H1 (cell line): ENCODE results near the gene NHP2. TPM values are rescaled to one million over a fixed set of nuclear protein-coding genes. Genes with fewer than 3 reads are reported as not detected.

Source experiments
- CTCF ChIA-PET: fragments of 300-600 bp; sonication (Branson Sonifier 250); formaldehyde crosslinking; loops from one replicate; lab custom pipeline; 2021; ENCODE audit not compliant: partially characterized antibody; lab: Charles Lee
- POLR2A ChIA-PET: fragments of 300-600 bp; sonication (Branson Sonifier 250); formaldehyde crosslinking; loops from one replicate; lab custom pipeline; 2021; ENCODE audit warnings: inconsistent platforms; ENCODE audit not compliant: partially characterized antibody; lab: Charles Lee
- DNase-seq, 2 experiments: peaks; one replicate each; pipeline versions ENCODE4 v3.0.0 to v3.0.0-alpha.2; 2010 to 2022; ENCODE audit warnings: low spot score in 2 of 2, low read depth in 1 of 2, mixed read lengths in 1 of 2
- FAIRE-seq: peaks from 2 replicates; lab custom pipeline; 2011; peaks lifted over from hg19 to GRCh38; lab: Jason Lieb, UNC
- H2AFZ ChIP-seq: 2 replicates; pipeline ENCODE4 v1.8.1; 2012; ENCODE audit warnings: low read length, inconsistent platforms
- H2AK5ac ChIP-seq: 2 replicates; pipeline ENCODE4 v1.6.1; 2013; ENCODE audit warnings: low read depth, low read length
- H2BK120ac ChIP-seq: replicated peaks from 2 replicates; pipeline ENCODE3; 2013; ENCODE audit warnings: low read depth, low read length, inconsistent platforms
- H2BK12ac ChIP-seq: 2 replicates; pipeline ENCODE4 v1.6.1; 2013; ENCODE audit warnings: low read depth, low read length
- H2BK15ac ChIP-seq: 2 replicates; pipeline ENCODE4 v1.6.1; 2013; ENCODE audit warnings: low read length
- H2BK20ac ChIP-seq: 2 replicates; pipeline ENCODE4 v1.6.1; 2013; ENCODE audit warnings: low read length
- H2BK5ac ChIP-seq: 2 replicates; pipeline ENCODE4 v1.6.1; 2013; ENCODE audit warnings: low read depth, low read length
- H3K14ac ChIP-seq: 2 replicates; pipeline ENCODE4 v1.6.1; 2013; ENCODE audit warnings: inconsistent platforms; ENCODE audit not compliant: insufficient read length
- H3K18ac ChIP-seq: 2 replicates; pipeline ENCODE4 v1.6.1; 2013; ENCODE audit warnings: low read length; ENCODE audit errors: extremely low read depth
- H3K23ac ChIP-seq: 2 replicates; pipeline ENCODE4 v1.6.1; 2013; ENCODE audit warnings: inconsistent platforms; ENCODE audit not compliant: insufficient read length
- H3K23me2 ChIP-seq: 2 replicates; pipeline ENCODE4 v1.6.1; 2013; ENCODE audit warnings: low read depth, low read length
- H3K27ac ChIP-seq: 2 replicates; pipeline ENCODE4 v1.6.1; 2011; ENCODE audit warnings: low read depth, low read length, inconsistent platforms
- H3K27me3 ChIP-seq, 4 experiments: replicated peaks in 1 of 4; 1 replicate in 1 of 4; 2 replicates in 3 of 4; pipeline versions ENCODE4 v1.6.1 to v1.8.1; 2011 to 2013; ENCODE audit warnings: low read length in 3 of 4, mild to moderate bottlenecking in 3 of 4, inconsistent platforms in 2 of 4, mixed read lengths in 2 of 4, moderate library complexity in 1 of 4; ENCODE audit not compliant: control insufficient read depth in 3 of 4, insufficient read depth in 3 of 4; ENCODE audit errors: extremely low read depth in 1 of 4
- H3K36me3 ChIP-seq, 4 experiments: 2 replicates each; pipeline versions ENCODE4 v1.6.1 to v1.8.1; 2011 to 2013; ENCODE audit warnings: mild to moderate bottlenecking in 4 of 4, low read length in 3 of 4, moderate library complexity in 2 of 4, control low read depth in 1 of 4, inconsistent platforms in 1 of 4; ENCODE audit not compliant: insufficient read depth in 4 of 4, control insufficient read depth in 2 of 4
- H3K4ac ChIP-seq: replicated peaks from 2 replicates; pipeline ENCODE3; 2013; ENCODE audit warnings: low read length, low read depth, mixed read lengths, inconsistent platforms; ENCODE audit not compliant: insufficient read length
- H3K4me1 ChIP-seq, 4 experiments: replicated peaks in 1 of 4; 1 replicate in 1 of 4; 2 replicates in 3 of 4; pipeline versions ENCODE4 v1.6.1 to v1.8.1; 2011 to 2013; ENCODE audit warnings: low read length in 3 of 4, inconsistent platforms in 2 of 4, mixed read lengths in 1 of 4; ENCODE audit not compliant: insufficient read depth in 4 of 4, control insufficient read depth in 3 of 4
- H3K4me2 ChIP-seq, 2 experiments: 2 replicates each; pipeline versions ENCODE4 v1.6.1 to v1.8.1; 2011 to 2013; ENCODE audit warnings: low read depth in 2 of 2, low read length in 2 of 2, control low read depth in 1 of 2, inconsistent platforms in 1 of 2, mild to moderate bottlenecking in 1 of 2; ENCODE audit not compliant: insufficient read depth in 1 of 2
- H3K4me3 ChIP-seq, 4 experiments: fragments of 200-600, 300-600 bp in 1 of 4; sonication (generic), shearing (Covaris generic), sonication (Bioruptor Twin) in 1 of 4; 2 replicates each; pipeline versions ENCODE4 v1.5.1 to v1.8.1; 2011 to 2016; ENCODE audit warnings: low read length in 4 of 4, low read depth in 3 of 4, control low read depth in 2 of 4, inconsistent platforms in 2 of 4, mild to moderate bottlenecking in 2 of 4, mixed read lengths in 1 of 4, moderate library complexity in 1 of 4; ENCODE audit not compliant: insufficient read depth in 2 of 4; ENCODE audit errors: extremely low read depth in 1 of 4
- H3K56ac ChIP-seq: replicated peaks from 2 replicates; pipeline ENCODE3; 2013; ENCODE audit warnings: low read depth, mild to moderate bottlenecking, mixed read lengths, low read length, inconsistent platforms; ENCODE audit not compliant: insufficient read length
- H3K79me1 ChIP-seq: 2 replicates; pipeline ENCODE4 v1.6.1; 2013; ENCODE audit warnings: low read depth, low read length, control low read depth
- H3K79me2 ChIP-seq, 2 experiments: 2 replicates each; pipeline versions ENCODE4 v1.6.1 to v1.8.1; 2012 to 2013; ENCODE audit warnings: low read length in 2 of 2, mild to moderate bottlenecking in 2 of 2, inconsistent platforms in 1 of 2; ENCODE audit not compliant: insufficient read depth in 2 of 2, control insufficient read depth in 1 of 2
- H3K9ac ChIP-seq, 4 experiments: replicated peaks in 1 of 4; 1 replicate in 1 of 4; 2 replicates in 3 of 4; pipeline versions ENCODE4 v1.6.1 to v1.8.1; 2011 to 2013; ENCODE audit warnings: low read depth in 3 of 4, low read length in 3 of 4, control low read depth in 2 of 4, mild to moderate bottlenecking in 2 of 4, moderate library complexity in 2 of 4, inconsistent platforms in 1 of 4; ENCODE audit errors: extremely low read depth in 1 of 4
- H3K9me3 ChIP-seq, 2 experiments: 2 replicates each; pipeline versions ENCODE4 v1.6.1 to v1.8.1; 2012 to 2013; ENCODE audit warnings: mild to moderate bottlenecking in 2 of 2, moderate library complexity in 2 of 2, control low read depth in 1 of 2, inconsistent platforms in 1 of 2, low read depth in 1 of 2, low read length in 1 of 2, mixed read lengths in 1 of 2; ENCODE audit not compliant: insufficient read depth in 2 of 2
- H4K20me1 ChIP-seq, 2 experiments: replicated peaks in 1 of 2; 2 replicates each; pipeline versions ENCODE3 to v1.8.1; 2011 to 2013; ENCODE audit warnings: inconsistent platforms in 2 of 2, low read length in 2 of 2, mild to moderate bottlenecking in 1 of 2; ENCODE audit not compliant: insufficient read depth in 2 of 2, control insufficient read depth in 1 of 2
- H4K5ac ChIP-seq: 2 replicates; pipeline ENCODE4 v1.6.1; 2013; ENCODE audit warnings: low read length, low read depth, mixed read lengths, inconsistent platforms; ENCODE audit not compliant: insufficient read length
- H4K8ac ChIP-seq: 2 replicates; pipeline ENCODE4 v1.8.0; 2013; ENCODE audit warnings: mild to moderate bottlenecking, moderate library complexity, low read length, inconsistent platforms; ENCODE audit not compliant: insufficient read depth; ENCODE audit errors: extremely low read depth
- H4K91ac ChIP-seq: replicated peaks from 2 replicates; pipeline ENCODE3; 2013; ENCODE audit warnings: low read length, mixed read lengths, inconsistent platforms; ENCODE audit not compliant: insufficient read length
- NANOG ChIP-seq: IDR thresholded peaks from 2 replicates; pipeline ENCODE4 v1.6.1; 2011; ENCODE audit warnings: low read length, low read depth, mild to moderate bottlenecking, inconsistent platforms; ENCODE audit not compliant: insufficient read depth, poor library complexity, severe bottlenecking
- POLR2A ChIP-seq, 2 experiments: IDR thresholded peaks; 1 replicate in 1 of 2; 2 replicates in 1 of 2; pipeline ENCODE4 v1.6.1; 2011; ENCODE audit warnings: low read depth in 2 of 2, low read length in 2 of 2, mild to moderate bottlenecking in 2 of 2; ENCODE audit errors: control extremely low read depth in 1 of 2
- WGBS, 2 experiments: shearing (Covaris generic) in 1 of 2; methylation state at CpG; one replicate each; pipeline versions ENCODE4 v1.1.6 to v1.1.7; 2013 to 2015; ENCODE audit warnings: low lambda C conversion rate in 2 of 2, mixed read lengths in 2 of 2, inconsistent platforms in 1 of 2, low coverage in 1 of 2, missing lambda C conversion rate in 1 of 2; ENCODE audit not compliant: insufficient replicate concordance in 2 of 2, insufficient coverage in 1 of 2, insufficient read length in 1 of 2; ENCODE audit errors: extremely low coverage in 1 of 2, missing lambda C conversion rate in 1 of 2; 5-methylcytosine and 5-hydroxymethylcytosine counted together
- polyA plus RNA-seq, 7 experiments: library from polyadenylated mRNA; depleted of rRNA in 3 of 7; stranded (reverse) in 5 of 7; unstranded in 2 of 7; fragments of >200 nt in 5 of 7; fragments of 200-250 nt in 2 of 7; gene quantifications; 1 replicate in 5 of 7; 2 replicates in 1 of 7; 4 replicates in 1 of 7; pipeline versions ENCODE4 v1.2.1 to v1.2.3, GENCODE V29; 2011 to 2013; ENCODE audit warnings: missing spikeins in 2 of 7, mixed read lengths in 2 of 7
- total RNA-seq: library from RNA; stranded (reverse); fragmentation: NEBNext Ultra II Directional; extraction: Animal tissue kit (Norgen Biotek cat#: 25700); gene quantifications from 2 replicates; pipeline ENCODE4 v1.2.1, GENCODE V29; 2021

Gene NHP2
- total and polyA plus RNA-seq, 2 of the 8 experiments (the other 6 are each of a cell fraction or from before 2014, with no cell fraction given): 241 to 263 TPM

DNA sequence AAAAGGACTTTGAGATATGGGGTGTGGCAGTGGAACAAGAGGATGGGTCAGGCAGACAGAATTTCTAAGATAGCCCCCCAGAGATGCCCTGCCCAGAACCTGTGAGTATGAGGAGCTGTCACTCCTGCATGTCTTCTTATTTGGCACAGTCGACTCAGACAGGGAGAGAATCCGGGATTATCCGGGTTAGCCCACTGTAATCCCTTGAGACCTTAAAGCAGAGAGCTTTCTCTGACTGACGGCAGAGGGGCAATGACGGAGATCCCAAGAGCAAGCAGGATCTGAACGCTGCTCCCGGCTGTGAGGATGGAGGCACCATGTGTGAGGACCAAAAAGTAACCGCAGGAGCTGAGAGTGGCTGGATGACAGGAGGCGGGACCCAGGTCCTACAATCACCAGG is 8.8 kb upstream of the NHP2 start:
- FAIRE-seq (no peak), DNase-seq (no peak)
- H3K27me3 ChIP-seq: peaks cover 0 to 4% (median 2%) of the 10 kb centered on the region in 4 experiments; a peak in 1 of 7 replicates
- no peak overlapping the region for H3K4me3 ChIP-seq
- H3K18ac ChIP-seq: no peak overlapping the region
- H2BK12ac ChIP-seq: no peak overlapping the region
- no peak overlapping the region for H2AFZ ChIP-seq
- H3K79me2 ChIP-seq: no peaks in the 10 kb centered on the region
- no peaks in the 10 kb centered on the region; the same call in 1 of the 2 replicates for H3K23me2 ChIP-seq
- no peak overlapping the region for H2BK20ac ChIP-seq
- H3K4me1 ChIP-seq: peaks cover 0 to 6% (median 3%) of the 10 kb centered on the region in 4 experiments; a peak in 3 of 7 replicates
- H3K4me2 ChIP-seq: no peak overlapping the region
- H3K27ac ChIP-seq: no peak overlapping the region
- no peaks in the 10 kb centered on the region for H3K79me1 ChIP-seq
- no peak overlapping the region for H3K9ac ChIP-seq
- no peak overlapping the region for H4K5ac ChIP-seq
- no peak overlapping the region for H4K91ac ChIP-seq
- no peak overlapping the region for H3K56ac ChIP-seq
- H2AK5ac ChIP-seq: 0 out of 2 replicates have a peak overlapping the region, but pooled peaks have one; percentile 75
- no peaks in the 10 kb centered on the region for H3K36me3 ChIP-seq
- H4K20me1 ChIP-seq: no peaks in the 10 kb centered on the region
- H3K23ac ChIP-seq: no peak overlapping the region
- no peak overlapping the region for H2BK5ac ChIP-seq
- no peak overlapping the region for H4K8ac ChIP-seq
- WGBS, 2 experiments: 94% methylated on average over 9 of the region's 9 CpGs; no CpG with 5 or more reads in 1 of the 2 experiments
- POLR2A ChIA-PET: interaction anchor here (0.8 to 2.9 kb wide), 13 partner anchors 10 to 86 kb away, joined by 3 to 16 read pairs (median 4); partner anchors contain the start of gene NHP2
- H3K4ac ChIP-seq: no peak overlapping the region
- no peak overlapping the region for H2BK15ac ChIP-seq
- H2BK120ac ChIP-seq: no peak overlapping the region
- CTCF ChIA-PET: interaction anchor here (0.7 to 24.6 kb wide), 16 partner anchors 10 to 100 kb away, joined by 3 to 515 read pairs (median 4); no protein-coding TSS in a partner anchor
- H3K14ac ChIP-seq: no peak overlapping the region
- no peaks in the 10 kb centered on the region for H3K9me3 ChIP-seq
- TF ChIP-seq NANOG (no peak), POLR2A (IDR thresholded peaks at IDR 0.05; ENCODE audit: control extremely low read depth in 1 of 2, low read depth in 2 of 2, low read length in 2 of 2) (no peak)
